T-helper 22 cell (primary cell): Measurements from ENCODE around the gene RCOR3.
"Not testable (repeated sequence)": the region's sequence is repeated elsewhere in the genome, so short reads cannot be mapped to it uniquely, and the experiment has no call there.

Experiments used
- DNase-seq: peaks from one replicate; pipeline ENCODE4 v3.0.0-alpha.2; 2020; ENCODE audit warnings: low read depth

Gene RCOR3

GRCh38 chr1:211258756-211259637, at the start of gene RCOR3:
Gene RCOR3 (plus strand): TSS chr1:211259366. CDS start chr1:211259561, 195 bp downstream.
- DNase-seq = peak; percentile 85

GRCh38 chr1:211210052-211210451, 49.1 kb upstream of the RCOR3 start:
- no peak for DNase-seq

- DNase-seq = no peak
Measured at GRCh38 chr1:211210965-211211364, 48.2 kb upstream of the RCOR3 start.

GRCh38 chr1:211213702-211214101, 45.5 kb upstream of the RCOR3 start:
- no peak for DNase-seq

GRCh38 chr1:211215577-211215976, 43.6 kb upstream of the RCOR3 start:
- no peak for DNase-seq

- no peak for DNase-seq
Measured at GRCh38 chr1:211217392-211217791, 41.8 kb upstream of the RCOR3 start.

- DNase-seq = not testable (repeated sequence)
Measured at GRCh38 chr1:211222469-211223234, 36.5 kb upstream of the RCOR3 start.

- peak; percentile 39 for DNase-seq
Measured at GRCh38 chr1:211228573-211229364, 30.4 kb upstream of the RCOR3 start.

- no peak for DNase-seq
Measured at GRCh38 chr1:211229365-211229759, 29.8 kb upstream of the RCOR3 start.

GRCh38 chr1:211231873-211232272, 27.3 kb upstream of the RCOR3 start:
- no peak for DNase-seq

- DNase-seq = no peak
Measured at GRCh38 chr1:211236633-211237320, 22.4 kb upstream of the RCOR3 start.

- DNase-seq = no peak
Measured at GRCh38 chr1:211237579-211237978, 21.6 kb upstream of the RCOR3 start.

- DNase-seq = not testable (repeated sequence)
Measured at GRCh38 chr1:211240567-211240966, 18.6 kb upstream of the RCOR3 start.

GRCh38 chr1:211241071-211241470, 18.1 kb upstream of the RCOR3 start:
- DNase-seq = no peak

GRCh38 chr1:211243639-211244038, 15.5 kb upstream of the RCOR3 start:
- not testable (repeated sequence) for DNase-seq

- not testable (repeated sequence) for DNase-seq
Measured at GRCh38 chr1:211246583-211246982, 12.6 kb upstream of the RCOR3 start.

GRCh38 chr1:211247921-211248320, 11.2 kb upstream of the RCOR3 start:
- DNase-seq = no peak

GRCh38 chr1:211249611-211250010, 9.6 kb upstream of the RCOR3 start:
- DNase-seq = not testable (repeated sequence)

GRCh38 chr1:211257826-211258225, 1.3 kb upstream of the RCOR3 start:
- no peak for DNase-seq

GRCh38 chr1:211258310-211258755, 833 bp upstream of the RCOR3 start:
- peak; percentile 25 for DNase-seq

- DNase-seq = peak; percentile 57
Measured at GRCh38 chr1:211259638-211260126, 516 bp downstream of the RCOR3 start.
